ENCODE data around the gene TVP23A.

DNA sequence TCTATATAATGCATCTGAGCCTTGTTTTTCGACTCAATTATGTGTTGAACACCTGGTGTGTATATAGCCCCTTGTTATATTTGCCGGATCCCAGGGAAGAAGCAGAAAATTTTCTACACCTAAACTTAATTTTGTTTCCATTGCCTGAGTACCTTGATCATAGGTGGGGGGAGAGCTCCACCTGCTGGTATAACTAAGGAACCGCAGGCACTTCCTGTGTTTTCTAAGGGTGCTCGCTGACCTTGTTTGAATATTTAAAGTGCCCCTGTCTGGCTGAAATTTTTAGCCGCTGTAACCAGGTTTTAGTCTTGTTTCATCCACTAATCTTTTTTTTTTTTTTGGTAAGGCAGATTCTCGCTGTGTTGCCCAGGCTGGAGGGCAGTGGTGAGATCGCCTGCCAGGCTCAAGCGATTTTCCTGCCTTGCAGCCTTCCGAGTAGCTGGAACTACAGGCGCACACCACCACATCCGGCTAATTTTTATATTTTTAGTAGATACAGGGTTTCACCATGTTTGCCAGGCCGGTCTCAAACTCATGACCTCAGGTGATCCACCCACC lies 81.4 kb downstream of the TVP23A start:
- TF ChIP-seq, protein P1, sequence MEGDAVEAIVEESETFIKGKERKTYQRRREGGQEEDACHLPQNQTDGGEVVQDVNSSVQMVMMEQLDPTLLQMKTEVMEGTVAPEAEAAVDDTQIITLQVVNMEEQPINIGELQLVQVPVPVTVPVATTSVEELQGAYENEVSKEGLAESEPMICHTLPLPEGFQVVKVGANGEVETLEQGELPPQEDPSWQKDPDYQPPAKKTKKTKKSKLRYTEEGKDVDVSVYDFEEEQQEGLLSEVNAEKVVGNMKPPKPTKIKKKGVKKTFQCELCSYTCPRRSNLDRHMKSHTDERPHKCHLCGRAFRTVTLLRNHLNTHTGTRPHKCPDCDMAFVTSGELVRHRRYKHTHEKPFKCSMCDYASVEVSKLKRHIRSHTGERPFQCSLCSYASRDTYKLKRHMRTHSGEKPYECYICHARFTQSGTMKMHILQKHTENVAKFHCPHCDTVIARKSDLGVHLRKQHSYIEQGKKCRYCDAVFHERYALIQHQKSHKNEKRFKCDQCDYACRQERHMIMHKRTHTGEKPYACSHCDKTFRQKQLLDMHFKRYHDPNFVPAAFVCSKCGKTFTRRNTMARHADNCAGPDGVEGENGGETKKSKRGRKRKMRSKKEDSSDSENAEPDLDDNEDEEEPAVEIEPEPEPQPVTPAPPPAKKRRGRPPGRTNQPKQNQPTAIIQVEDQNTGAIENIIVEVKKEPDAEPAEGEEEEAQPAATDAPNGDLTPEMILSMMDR (IDR thresholded peaks at IDR 0.05; ENCODE audit: low read length) = peak; percentile 88
- TF ChIP-seq EZH2 (optimal IDR thresholded peaks at IDR 0.05; ENCODE audit: low read depth, low read length) (no peak), EZH2phosphoT487 (IDR thresholded peaks at IDR 0.05; ENCODE audit: low read length) (no peak)
